GM12892 (cell line): ENCODE data around the gene ZMIZ2.

ENCODE experiments used
- POLR2A ChIP-seq: IDR thresholded peaks from 2 replicates; pipeline ENCODE4 v1.6.1; 2011; ENCODE audit warnings: low read depth, low read length, control low read depth
- POLR2AphosphoS5 ChIP-seq: IDR thresholded peaks from 2 replicates; pipeline ENCODE4 v1.6.1; 2011; ENCODE audit warnings: low read depth, low read length, control low read depth
- TAF1 ChIP-seq: IDR thresholded peaks from 2 replicates; pipeline ENCODE4 v1.6.1; 2011; ENCODE audit warnings: low read depth, mild to moderate bottlenecking, control low read depth, low read length, borderline replicate concordance

DNA sequence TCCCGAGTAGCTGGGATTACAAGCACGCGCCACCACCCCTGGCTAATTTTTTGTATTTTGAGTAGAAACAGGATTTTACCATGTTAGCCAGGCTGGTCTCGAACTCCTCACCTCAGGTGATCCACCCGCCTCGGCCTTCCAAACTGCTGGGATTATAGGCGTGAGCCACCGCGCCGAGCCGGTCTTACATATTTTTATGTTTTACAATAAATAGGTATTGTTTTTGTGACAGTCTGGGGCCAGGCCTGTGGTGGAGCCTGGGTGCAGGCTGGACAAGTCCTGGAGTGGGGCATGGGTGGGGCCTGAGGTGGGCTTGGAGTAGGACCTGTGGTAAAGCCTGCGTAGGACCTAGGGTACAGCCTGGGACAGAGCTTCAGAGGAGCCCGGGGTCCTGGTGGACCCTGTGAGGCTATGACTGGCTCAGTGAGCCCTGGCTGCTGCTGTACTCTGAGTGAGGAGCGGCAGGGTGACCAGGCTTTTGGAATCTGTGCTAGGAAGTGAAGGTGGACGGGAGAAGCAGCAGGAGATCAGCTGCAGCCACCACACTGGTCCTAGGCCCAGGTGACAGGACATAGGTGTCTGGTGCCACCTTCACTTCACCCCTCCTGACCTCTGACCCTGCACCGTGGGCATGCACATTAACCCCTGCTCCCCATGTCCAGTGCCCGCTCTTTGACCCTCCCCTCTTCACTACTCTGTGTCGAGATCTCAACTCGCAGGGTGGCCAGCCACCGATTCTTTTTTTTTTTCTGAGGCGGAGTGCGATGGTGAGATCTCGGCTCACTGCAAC, 9.6 kb upstream of the ZMIZ2 start:
- TF ChIP-seq POLR2AphosphoS5 (no peak), TAF1 (no peak), POLR2A (no peak)
